HG03354 (cell line): ENCODE data around the gene RAB19.
"Not testable (repeated sequence)": the region's sequence is repeated elsewhere in the genome, so short reads cannot be mapped to it uniquely, and the experiment has no call there.

ENCODE experiments used
- ATAC-seq: cut with Tn5 transposase; IDR thresholded peaks from one replicate; pipeline ENCODE4 v1.9.1; 2021; ENCODE audit warnings: mild to moderate bottlenecking; ENCODE audit not compliant: unreplicated experiment, poor library complexity, severe bottlenecking

RAB19 gene

DNA sequence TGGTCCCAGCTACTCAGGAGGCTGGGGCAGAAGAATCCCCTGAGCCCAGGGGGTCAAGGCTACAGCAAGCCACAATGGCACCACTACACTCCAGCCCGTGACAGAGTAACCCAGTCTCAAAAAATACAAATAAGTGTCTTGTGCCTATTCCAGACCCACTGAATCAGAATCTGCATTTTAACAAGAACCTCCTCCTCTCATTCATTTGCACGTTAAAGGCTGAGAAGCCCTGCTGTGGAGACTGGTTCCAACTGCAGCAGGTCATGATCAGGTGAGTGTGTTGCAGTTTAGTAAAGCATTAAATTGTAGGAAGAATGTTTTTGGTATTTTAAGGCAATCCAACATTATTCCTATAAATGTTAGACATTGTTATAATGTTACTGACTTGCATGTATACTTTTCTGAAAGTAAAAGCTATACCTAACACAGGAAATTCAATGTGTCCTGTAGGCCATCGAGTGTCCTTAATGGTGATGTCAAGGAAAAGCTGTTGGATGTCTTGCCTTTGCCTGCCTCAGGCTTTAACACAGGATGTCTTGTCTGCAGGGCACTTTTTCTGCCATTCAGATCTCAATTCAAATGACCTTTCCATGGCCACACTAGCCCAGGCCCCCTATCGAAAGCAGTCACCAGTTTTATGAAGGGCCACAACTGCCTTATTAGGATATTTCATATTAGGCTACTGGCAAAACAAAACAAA, 45.1 kb downstream of the RAB19 start:
- no peak for ATAC-seq

DNA sequence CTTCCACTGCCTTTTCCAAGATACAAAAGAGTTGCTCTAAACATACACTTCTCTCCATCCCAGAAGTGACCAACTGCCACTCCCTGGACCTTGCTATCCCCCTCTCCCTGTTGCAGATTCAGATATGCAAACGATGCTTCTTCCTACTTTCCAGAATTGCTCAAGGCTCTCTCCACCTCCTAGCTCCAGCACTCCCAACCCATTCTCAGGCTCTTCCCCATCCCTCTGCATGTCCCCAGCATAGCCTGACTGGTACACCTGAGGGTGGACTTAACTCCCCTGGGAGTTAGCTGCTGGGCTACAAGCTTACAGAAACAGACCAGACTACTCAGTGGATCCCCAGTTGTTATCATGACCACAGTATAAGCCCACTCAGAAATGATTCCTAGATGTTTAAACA, 47.9 kb downstream of the RAB19 start:
- no peak for ATAC-seq

DNA sequence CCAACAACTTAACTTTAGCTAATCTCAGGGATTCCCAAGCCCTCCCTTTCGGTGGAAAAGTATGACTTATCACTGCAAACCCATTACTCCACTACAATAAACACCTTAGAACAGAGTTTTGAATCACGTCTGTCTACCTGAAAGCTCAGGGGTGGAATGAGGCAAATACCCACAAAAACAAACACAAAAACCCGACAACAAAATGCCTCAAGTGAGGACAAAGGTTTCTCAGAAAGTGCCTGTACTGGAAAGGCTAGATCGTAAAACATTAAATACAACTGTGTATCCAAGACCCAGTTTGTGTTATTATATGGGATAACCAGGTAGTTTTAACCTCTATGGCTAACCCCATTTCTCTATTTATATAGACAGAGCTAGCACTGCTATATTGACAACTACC, 49.4 kb downstream of the RAB19 start:
- no peak for ATAC-seq

DNA sequence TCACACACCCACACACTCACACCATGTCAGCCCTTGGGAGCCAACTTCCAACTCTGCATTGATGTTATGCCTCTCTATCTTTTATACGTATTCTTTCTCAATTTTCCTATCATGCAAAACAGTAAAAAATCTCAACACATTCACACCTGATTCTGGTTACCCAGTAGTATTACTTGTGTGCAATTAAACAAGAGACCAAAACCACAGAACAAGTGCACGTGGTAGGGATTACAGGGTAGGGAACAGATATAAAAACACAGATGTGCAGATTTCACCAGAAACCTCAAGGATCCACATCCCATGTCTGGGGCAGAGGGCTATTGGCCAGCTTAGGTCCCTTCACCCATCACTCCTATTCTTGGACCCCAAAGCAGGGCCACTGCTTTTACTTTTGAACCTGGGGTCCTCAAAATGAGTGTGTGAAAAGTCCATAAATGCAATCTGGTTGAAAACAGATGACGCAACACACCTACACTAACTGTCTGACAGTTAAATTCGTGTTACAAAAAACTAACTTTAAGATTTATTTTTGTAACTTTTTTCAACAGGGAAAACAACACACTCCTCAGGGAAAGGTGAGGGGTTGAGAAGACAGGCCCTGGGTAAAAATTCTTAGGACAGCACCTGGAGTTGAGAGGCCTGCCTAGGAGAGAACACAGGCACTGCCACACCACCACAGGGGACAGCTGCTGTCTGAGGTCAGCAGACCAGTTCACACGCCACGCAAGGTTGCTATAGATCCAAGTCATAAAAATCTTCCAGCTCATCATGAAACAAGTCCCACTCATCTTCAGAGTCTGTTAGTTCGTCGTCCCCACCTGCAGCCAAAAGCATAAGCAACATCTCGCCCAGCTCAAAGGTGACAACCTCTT, 50.2 kb downstream of the RAB19 start:
- ATAC-seq: not testable (repeated sequence)

DNA sequence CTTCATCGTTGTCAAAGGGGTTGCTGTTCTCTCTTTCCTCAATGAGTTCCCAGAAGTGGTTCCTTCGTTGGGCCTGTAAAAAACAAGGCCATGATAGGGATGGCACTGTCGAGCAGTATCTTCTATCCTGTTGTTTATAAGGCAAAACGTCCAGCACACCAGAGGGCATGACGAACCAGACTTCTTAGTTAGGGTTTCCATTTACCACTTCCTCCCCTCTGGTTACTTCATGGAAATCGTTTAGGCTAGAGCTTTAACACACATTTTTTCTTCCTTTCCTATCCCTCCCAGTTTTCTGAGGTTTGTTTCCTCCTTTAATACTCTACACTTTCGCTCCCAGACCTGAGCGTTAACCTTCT, 50.8 kb downstream of the RAB19 start:
- no peak for ATAC-seq

DNA sequence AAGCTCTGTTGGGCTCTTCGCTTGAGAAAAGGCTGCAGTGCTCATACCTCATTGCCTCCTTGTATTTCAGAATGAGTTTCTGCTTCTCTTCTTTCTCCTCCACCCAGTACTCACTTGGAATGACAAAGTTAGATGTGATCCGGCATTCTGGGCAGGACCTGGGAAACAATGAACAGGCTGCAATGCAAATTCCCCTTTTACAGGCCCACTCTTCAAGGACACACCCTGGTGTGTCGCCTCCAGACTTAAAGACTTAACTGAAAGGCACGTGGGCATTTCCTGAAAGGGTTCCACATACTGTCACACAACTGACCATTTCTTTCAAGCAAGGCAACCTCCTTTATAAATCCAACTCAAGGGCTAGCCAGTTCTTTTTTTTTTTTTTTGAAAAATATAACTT, 51.9 kb downstream of the RAB19 start:
- no peak for ATAC-seq

DNA sequence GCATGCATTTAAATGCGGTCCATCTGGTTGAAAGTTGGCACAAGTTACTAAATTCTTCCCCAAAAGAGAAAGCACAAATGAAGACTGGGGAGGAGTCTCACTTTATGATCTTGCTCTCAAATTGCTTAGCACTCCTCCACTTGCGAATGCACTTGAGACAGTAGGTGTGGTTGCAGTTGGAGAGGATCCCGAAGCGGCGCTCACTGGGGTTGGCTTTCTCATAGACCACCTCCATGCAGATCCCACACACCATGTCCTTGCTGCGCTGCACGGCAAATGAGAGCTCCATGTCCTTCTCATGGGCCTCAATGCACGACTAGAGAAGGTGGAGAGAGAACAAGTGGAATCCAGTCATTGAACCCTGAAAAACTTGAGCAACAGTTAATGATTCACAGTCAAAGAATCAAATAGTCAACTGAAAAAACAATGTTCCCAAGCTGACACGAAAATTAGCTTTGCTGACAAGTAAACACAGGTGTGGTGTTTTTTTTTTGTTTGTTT, 52.7 kb downstream of the RAB19 start:
- no peak for ATAC-seq

DNA sequence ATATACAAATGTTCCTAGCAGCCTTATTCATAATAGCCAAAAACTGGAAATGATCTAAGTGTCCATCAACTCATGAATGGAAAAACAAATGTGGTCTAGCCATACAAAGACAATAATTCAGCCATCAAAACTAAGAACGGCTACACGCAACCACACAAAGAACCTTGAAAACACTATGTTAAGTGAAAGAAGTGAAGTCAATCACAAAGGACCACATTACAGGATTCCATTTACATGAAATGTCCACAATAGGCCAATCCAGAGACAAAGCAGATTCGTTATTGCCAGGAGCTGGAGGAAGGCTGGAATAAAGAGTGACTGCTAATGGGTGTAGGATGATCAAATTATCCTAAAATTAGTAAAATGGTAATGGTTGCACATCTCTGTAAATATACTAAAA, 54.3 kb downstream of the RAB19 start:
- ATAC-seq: no peak

DNA sequence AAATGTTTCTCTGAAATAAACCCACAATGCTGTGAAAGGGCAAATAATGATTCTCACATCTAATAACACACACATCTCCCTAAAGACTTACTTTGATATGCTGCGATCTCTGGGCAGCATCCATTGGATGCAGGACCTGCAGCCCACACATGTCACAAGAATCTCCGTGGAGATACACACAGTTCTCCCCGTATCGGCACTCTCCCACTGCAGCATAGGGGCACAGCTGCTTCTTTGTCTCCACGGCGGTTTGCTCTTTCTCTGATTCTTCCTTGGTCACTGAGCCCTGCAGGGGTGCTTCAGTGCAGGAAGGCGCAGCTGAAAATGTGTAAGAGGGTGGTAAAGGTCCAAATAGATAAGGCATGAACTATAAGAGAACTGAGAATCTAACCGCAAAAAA, 55.1 kb downstream of the RAB19 start:
- no peak for ATAC-seq

DNA sequence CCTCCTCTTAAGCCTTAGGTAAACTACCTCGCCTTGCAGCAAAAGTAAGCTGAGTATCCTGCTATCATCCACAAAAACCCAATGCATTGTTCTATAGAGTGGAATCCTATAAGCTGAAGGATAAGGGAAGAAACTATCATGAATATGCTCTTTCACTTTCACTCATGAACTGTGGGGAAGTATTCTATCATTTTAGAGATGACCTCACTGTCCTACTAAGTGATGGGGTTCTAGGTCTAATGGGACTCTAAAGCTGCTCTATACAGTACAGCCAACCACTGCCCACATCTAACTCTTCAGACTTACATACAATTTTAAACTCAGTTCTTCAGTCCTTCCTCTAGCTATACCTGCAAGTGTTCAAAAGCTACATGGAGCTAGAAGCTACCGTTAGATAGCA, 59.3 kb downstream of the RAB19 start:
- no peak for ATAC-seq

DNA sequence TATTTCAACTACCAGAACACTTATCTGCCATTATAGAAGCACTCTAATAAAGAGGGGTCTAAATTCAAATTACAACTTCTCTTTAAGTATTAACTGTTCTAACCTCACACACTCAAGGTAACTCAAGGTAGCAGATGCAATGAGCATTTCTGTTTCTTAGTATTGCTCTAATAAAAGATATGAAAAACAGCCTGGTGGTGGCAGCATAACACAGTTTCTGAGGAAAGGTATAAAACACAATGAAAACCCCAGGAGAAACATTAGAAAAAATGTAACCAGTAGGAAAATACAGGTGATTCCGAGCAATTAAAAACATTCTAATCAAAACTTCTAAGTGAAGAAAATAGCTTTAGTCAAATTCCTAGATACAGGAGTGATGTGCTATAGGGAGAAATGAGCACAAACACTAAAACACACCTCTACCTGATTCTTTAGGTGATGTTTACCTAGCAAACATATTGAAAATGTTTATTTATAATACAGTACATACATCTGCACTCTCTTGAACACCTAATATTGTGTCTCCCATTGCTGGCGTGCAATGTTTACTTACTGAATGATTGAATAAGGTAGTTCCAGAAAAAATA, 72.0 kb downstream of the RAB19 start:
- ATAC-seq: no peak

DNA sequence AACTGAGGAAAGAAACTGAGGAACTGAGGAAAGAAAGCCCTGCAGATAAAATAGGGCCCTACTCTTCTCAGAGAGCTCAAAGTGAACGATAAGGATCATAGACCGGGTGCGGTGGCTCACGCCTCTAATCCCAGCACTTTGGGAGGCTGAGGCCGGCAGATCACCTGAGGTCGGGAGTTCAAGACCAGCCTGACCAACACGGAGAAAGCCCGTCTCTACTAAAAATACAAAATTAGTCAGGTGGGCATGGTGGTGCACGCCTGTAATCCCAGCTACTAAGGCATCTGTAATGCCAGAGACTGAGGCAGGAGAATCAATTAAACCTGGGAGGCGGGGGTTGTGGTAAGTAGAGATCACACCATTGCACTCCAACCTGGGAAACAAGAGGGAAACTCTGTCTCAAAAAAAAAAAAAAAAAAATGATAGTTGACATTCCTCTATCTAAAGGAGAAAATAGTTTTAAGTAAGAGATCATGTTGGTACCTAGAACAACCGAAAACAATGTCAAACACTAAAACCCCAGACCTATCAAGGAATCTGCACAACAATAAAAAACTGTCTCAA, 72.9 kb downstream of the RAB19 start:
- ATAC-seq: no peak
